HepG2 (cell line): ENCODE measurements around the gene TFCP2L1. TPM values are rescaled to one million over a fixed set of nuclear protein-coding genes. Genes with fewer than 3 reads are reported as not detected.
"Not testable (repeated sequence)": the region's sequence is repeated elsewhere in the genome, so short reads cannot be mapped to it uniquely, and the experiment has no call there.

ENCODE experiments used
- ATAC-seq: fragments of 200-7000 bp; cut with Tn5 transposase; 3 replicates; pipeline ENCODE4 v1.9.1; 2020; ENCODE audit warnings: mild to moderate bottlenecking, moderate library complexity
- BruUV-seq: library from RNA; stranded (reverse); fragments of 400-500 nt; replicated peaks from 2 replicates; lab custom pipeline; 2021; lab: Mats Ljungman, UMichigan
- CTCF ChIA-PET: fragments of 300-600 bp; formaldehyde crosslinking; extraction: SDS; loops from one replicate; lab custom pipeline; 2021; ENCODE audit warnings: low total read pairs, inconsistent platforms, low intra/inter-chr PET ratio; lab: Yijun Ruan, JAX
- POLR2A ChIA-PET: fragments of 350-600 bp; sonication (Branson Sonifier 250); formaldehyde crosslinking; loops from one replicate; lab custom pipeline; 2020; ENCODE audit warnings: antibody characterized with exemption, inconsistent platforms; lab: Yijun Ruan, JAX
- DNase-seq: peaks from one replicate; pipeline ENCODE4 v3.0.0-alpha.2; 2015; ENCODE audit warnings: low spot score
- FAIRE-seq: peaks from 3 replicates; lab custom pipeline; 2011; peaks lifted over from hg19 to GRCh38; lab: Jason Lieb, UNC
- H2AFZ ChIP-seq: one replicate; pipeline ENCODE4 v1.6.1; 2011; ENCODE audit warnings: low read length, inconsistent platforms
- H3K27ac ChIP-seq: fragments of 300-600 bp; 3 replicates; pipeline ENCODE4 v1.8.0; 2011; ENCODE audit warnings: mixed run types, mild to moderate bottlenecking, mixed read lengths, low read length, inconsistent platforms; ENCODE audit not compliant: insufficient read depth; ENCODE audit errors: extremely low read length
- H3K27me3 ChIP-seq, 2 experiments: fragments of 200-600 bp in 1 of 2; 2 replicates in 1 of 2; 3 replicates in 1 of 2; pipeline versions ENCODE4 v1.6.0 to v1.8.0; 2011; ENCODE audit warnings: low read length in 2 of 2, mild to moderate bottlenecking in 2 of 2, moderate library complexity in 2 of 2, inconsistent platforms in 1 of 2; ENCODE audit not compliant: insufficient read depth in 2 of 2, control insufficient read depth in 1 of 2
- H3K36me3 ChIP-seq, 2 experiments: fragments of 200-600 bp in 1 of 2; replicated peaks in 1 of 2; 2 replicates in 1 of 2; 3 replicates in 1 of 2; pipeline versions ENCODE4 v1.5.1 to v1.8.0; 2011; ENCODE audit warnings: low read length in 2 of 2, inconsistent platforms in 1 of 2; ENCODE audit not compliant: insufficient read depth in 2 of 2, control insufficient read depth in 1 of 2
- H3K4me1 ChIP-seq: 2 replicates; pipeline ENCODE4 v1.5.1; 2012; ENCODE audit warnings: low read length, inconsistent platforms; ENCODE audit not compliant: insufficient read depth
- H3K4me2 ChIP-seq: 2 replicates; pipeline ENCODE4 v1.6.0; 2011; ENCODE audit warnings: low read depth, low read length, inconsistent platforms
- H3K4me3 ChIP-seq, 3 experiments: fragments of 200-600 bp in 1 of 3; sonication (generic), shearing (Covaris generic) in 1 of 3; replicated peaks in 1 of 3; 2 replicates each; pipeline ENCODE4 v1.5.1; 2011 to 2016; ENCODE audit warnings: low read length in 3 of 3, inconsistent platforms in 2 of 3, low read depth in 2 of 3, mild to moderate bottlenecking in 2 of 3, control low read depth in 1 of 3, mixed read lengths in 1 of 3; ENCODE audit not compliant: insufficient read depth in 1 of 3
- H3K79me2 ChIP-seq: one replicate; pipeline ENCODE4 v1.6.1; 2011; ENCODE audit warnings: low read length, inconsistent platforms; ENCODE audit not compliant: insufficient read depth
- H3K9ac ChIP-seq: 2 replicates; pipeline ENCODE4 v1.6.0; 2011; ENCODE audit warnings: mild to moderate bottlenecking, low read depth, low read length, inconsistent platforms; ENCODE audit not compliant: insufficient read depth
- H3K9me3 ChIP-seq: 2 replicates; pipeline ENCODE4 v1.5.1; 2012; ENCODE audit warnings: mild to moderate bottlenecking, low read length
- H4K20me1 ChIP-seq: 2 replicates; pipeline ENCODE4 v1.6.0; 2011; ENCODE audit warnings: inconsistent platforms, mild to moderate bottlenecking, low read length, moderate library complexity; ENCODE audit not compliant: insufficient read depth
- WGBS: methylation state at CpG from one replicate; pipeline ENCODE4 v1.1.6; 2017; ENCODE audit warnings: low lambda C conversion rate; 5-methylcytosine and 5-hydroxymethylcytosine counted together
- in situ Hi-C: cut with HindIII; loops from 2 replicates; pipeline ENCODE4 v1.10.0; 2017; ENCODE audit warnings: low pct_unique_long_range_greater_than_20kb; ENCODE audit not compliant: extremely low pct_ligation_motif_present
- intact Hi-C: fragments of 100-400 bp; cut with micrococcal nuclease; formaldehyde crosslinking; loops from one replicate; pipeline ENCODE4 v1.10.0; 2022; ENCODE audit not compliant: unreplicated experiment
- polyA plus RNA-seq, 8 experiments: library from polyadenylated mRNA; depleted of rRNA in 3 of 8; stranded (reverse) in 7 of 8; unstranded in 1 of 8; fragments of >200 nt; fragmentation: Illumina TruSeq in 4 of 8; extraction: Trizol in 4 of 8; gene quantifications; 2 replicates each; pipeline versions ENCODE4 v1.2.1 to v1.2.3, GENCODE V29; 2011 to 2016; ENCODE audit warnings: low read depth in 4 of 8, missing spikeins in 1 of 8, mixed read lengths in 1 of 8; ENCODE audit not compliant: insufficient read depth in 1 of 8
- total RNA-seq, 5 experiments: library from RNA; depleted of rRNA; stranded (reverse); fragments of >200 nt; fragmentation: Illumina TruSeq; extraction: Trizol; gene quantifications; 2 replicates each; pipeline ENCODE4 v1.2.3, GENCODE V29; 2016; ENCODE audit warnings: low read depth in 1 of 5
- TF ChIP-seq, protein P1 (sequence below): sonication (generic); formaldehyde crosslinking; IDR thresholded peaks from 2 replicates; pipeline ENCODE4 v1.4.0; 2020; ENCODE audit warnings: missing genetic modification reagents, borderline replicate concordance

Gene TFCP2L1
- total and polyA plus RNA-seq, 2 of the 13 experiments (the other 11 are each of a cell fraction or from before 2014, with no cell fraction given) = under 0.01 TPM; not detected in 1

DNA sequence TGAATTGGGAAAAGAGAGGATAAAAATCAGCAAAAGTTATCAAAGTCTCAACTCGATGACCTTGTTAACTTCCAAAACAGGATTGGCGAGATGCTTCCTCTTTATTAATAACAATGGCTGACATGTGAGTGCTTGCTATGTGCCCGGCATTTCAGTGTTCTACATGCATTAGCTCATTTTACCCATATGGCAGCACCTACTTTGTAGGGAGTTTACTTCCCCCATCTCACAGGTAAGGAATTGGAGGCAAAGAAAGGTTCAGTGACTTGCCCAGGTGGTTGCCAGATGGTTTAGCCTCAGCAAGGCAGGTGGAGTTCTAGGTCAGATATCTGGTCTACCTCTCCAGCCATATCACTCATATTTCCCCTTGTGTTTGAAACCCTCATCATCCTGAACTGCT, 12.4 kb downstream of the TFCP2L1 start (continued):
- TF ChIP-seq, protein P1, sequence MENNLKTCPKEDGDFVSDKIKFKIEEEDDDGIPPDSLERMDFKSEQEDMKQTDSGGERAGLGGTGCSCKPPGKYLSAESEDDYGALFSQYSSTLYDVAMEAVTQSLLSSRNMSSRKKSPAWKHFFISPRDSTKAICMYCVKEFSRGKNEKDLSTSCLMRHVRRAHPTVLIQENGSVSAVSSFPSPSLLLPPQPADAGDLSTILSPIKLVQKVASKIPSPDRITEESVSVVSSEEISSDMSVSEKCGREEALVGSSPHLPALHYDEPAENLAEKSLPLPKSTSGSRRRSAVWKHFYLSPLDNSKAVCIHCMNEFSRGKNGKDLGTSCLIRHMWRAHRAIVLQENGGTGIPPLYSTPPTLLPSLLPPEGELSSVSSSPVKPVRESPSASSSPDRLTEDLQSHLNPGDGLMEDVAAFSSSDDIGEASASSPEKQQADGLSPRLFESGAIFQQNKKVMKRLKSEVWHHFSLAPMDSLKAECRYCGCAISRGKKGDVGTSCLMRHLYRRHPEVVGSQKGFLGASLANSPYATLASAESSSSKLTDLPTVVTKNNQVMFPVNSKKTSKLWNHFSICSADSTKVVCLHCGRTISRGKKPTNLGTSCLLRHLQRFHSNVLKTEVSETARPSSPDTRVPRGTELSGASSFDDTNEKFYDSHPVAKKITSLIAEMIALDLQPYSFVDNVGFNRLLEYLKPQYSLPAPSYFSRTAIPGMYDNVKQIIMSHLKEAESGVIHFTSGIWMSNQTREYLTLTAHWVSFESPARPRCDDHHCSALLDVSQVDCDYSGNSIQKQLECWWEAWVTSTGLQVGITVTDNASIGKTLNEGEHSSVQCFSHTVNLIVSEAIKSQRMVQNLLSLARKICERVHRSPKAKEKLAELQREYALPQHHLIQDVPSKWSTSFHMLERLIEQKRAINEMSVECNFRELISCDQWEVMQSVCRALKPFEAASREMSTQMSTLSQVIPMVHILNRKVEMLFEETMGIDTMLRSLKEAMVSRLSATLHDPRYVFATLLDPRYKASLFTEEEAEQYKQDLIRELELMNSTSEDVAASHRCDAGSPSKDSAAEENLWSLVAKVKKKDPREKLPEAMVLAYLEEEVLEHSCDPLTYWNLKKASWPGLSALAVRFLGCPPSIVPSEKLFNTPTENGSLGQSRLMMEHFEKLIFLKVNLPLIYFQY (CRISPR knock-in tag) = no peak

DNA sequence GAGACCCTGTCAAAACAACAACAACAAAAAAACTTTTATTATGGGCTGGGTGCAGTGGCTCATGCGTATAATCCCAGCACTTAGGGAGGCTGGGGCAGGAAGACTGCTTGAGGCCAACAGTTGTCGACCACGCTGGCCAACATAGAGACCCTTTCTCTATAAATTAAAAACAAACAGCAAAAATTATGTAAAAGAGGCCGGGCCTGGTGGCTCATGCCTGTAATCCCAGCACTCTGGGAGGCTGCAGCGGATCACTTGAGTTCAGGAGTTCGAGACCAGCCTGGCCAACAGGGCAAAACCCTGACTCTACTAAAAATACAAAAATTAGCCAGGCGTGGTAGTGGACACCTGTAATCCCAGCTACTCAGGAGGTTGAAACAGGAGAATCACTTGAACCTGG, 15.6 kb downstream of the TFCP2L1 start:
- peaks cover 0 to 36% of the 10 kb centered on the region in 2 experiments; a peak in 2 of 5 replicates for H3K27me3 ChIP-seq
- H4K20me1 ChIP-seq, CTCF ChIA-PET, H3K9ac ChIP-seq, H3K79me2 ChIP-seq, H2AFZ ChIP-seq, in situ Hi-C loops, H3K4me3 ChIP-seq, H3K4me2 ChIP-seq, POLR2A ChIA-PET, FAIRE-seq, H3K4me1 ChIP-seq, H3K36me3 ChIP-seq, intact Hi-C loops, BruUV-seq, DNase-seq, H3K9me3 ChIP-seq, ATAC-seq, H3K27ac ChIP-seq: not testable (repeated sequence)
- 22% methylated on average over 7 of the region's 7 CpGs for WGBS
